Measurements from ENCODE around the gene OR51B6.

The OR51B6 gene

GRCh38 chr11:5367448-5368074 is 16.3 kb downstream of the OR51B6 start:
- no peaks in the 10 kb centered on the region for H3K27me3 ChIP-seq (ENCODE audit: control insufficient read depth, insufficient read depth, low read length)

GRCh38 chr11:5368502-5369043 is 17.3 kb downstream of the OR51B6 start:
- Histone ChIP-seq H3K36me3 (ENCODE audit: control insufficient read depth, insufficient read depth, low read length) (no peaks in the 10 kb centered on the region), H3K27me3 (ENCODE audit: control insufficient read depth, insufficient read depth, low read length) (no peaks in the 10 kb centered on the region), H3K9me3 (ENCODE audit: control insufficient read depth, insufficient read depth, low read length) (peaks cover 3% of the 10 kb centered on the region), H3K4me3 (ENCODE audit: low read depth, low read length) (no peak overlapping the region), H3K4me1 (ENCODE audit: control insufficient read depth, insufficient read depth, low read length) (no peaks in the 10 kb centered on the region), H3K9ac (ENCODE audit: low read depth, low read length) (no peak overlapping the region)

More at GRCh38 chr11:5367448-5368074, 16.3 kb downstream of the OR51B6 start:
- no peak overlapping the region for H3K4me3 ChIP-seq (ENCODE audit: low read depth, low read length)
- no peaks in the 10 kb centered on the region for H3K36me3 ChIP-seq (ENCODE audit: control insufficient read depth, insufficient read depth, low read length)
- no peaks in the 10 kb centered on the region for H3K4me1 ChIP-seq (ENCODE audit: control insufficient read depth, insufficient read depth, low read length)
- H3K9ac ChIP-seq (ENCODE audit: low read depth, low read length): no peak overlapping the region
- no peaks in the 10 kb centered on the region for H3K9me3 ChIP-seq (ENCODE audit: control insufficient read depth, insufficient read depth, low read length)

GRCh38 chr11:5369789-5370188 is 18.5 kb downstream of the OR51B6 start:
- Histone ChIP-seq H3K4me3 (ENCODE audit: low read depth, low read length) (no peak overlapping the region), H3K9ac (ENCODE audit: low read depth, low read length) (no peak overlapping the region), H3K36me3 (ENCODE audit: control insufficient read depth, insufficient read depth, low read length) (no peaks in the 10 kb centered on the region), H3K4me1 (ENCODE audit: control insufficient read depth, insufficient read depth, low read length) (no peaks in the 10 kb centered on the region), H3K9me3 (ENCODE audit: control insufficient read depth, insufficient read depth, low read length) (peaks cover 3% of the 10 kb centered on the region), H3K27me3 (ENCODE audit: control insufficient read depth, insufficient read depth, low read length) (no peaks in the 10 kb centered on the region)

- Histone ChIP-seq H3K9ac (ENCODE audit: low read depth, low read length) (no peak overlapping the region), H3K4me3 (ENCODE audit: low read depth, low read length) (no peak overlapping the region), H3K9me3 (ENCODE audit: control insufficient read depth, insufficient read depth, low read length) (no peaks in the 10 kb centered on the region), H3K4me1 (ENCODE audit: control insufficient read depth, insufficient read depth, low read length) (no peaks in the 10 kb centered on the region), H3K36me3 (ENCODE audit: control insufficient read depth, insufficient read depth, low read length) (no peaks in the 10 kb centered on the region), H3K27me3 (ENCODE audit: control insufficient read depth, insufficient read depth, low read length) (no peaks in the 10 kb centered on the region)
Observed at GRCh38 chr11:5380740-5381342, 29.5 kb downstream of the OR51B6 start.

GRCh38 chr11:5383576-5383975 is 32.3 kb downstream of the OR51B6 start, which contains the start of gene OR51M1:
TSS of gene OR51M1 (plus strand) at chr11:5383812. CDS start at chr11:5389399, 5,587 bp downstream.
- no peaks in the 10 kb centered on the region for H3K27me3 ChIP-seq (ENCODE audit: control insufficient read depth, insufficient read depth, low read length)
- H3K36me3 ChIP-seq (ENCODE audit: control insufficient read depth, insufficient read depth, low read length): no peaks in the 10 kb centered on the region
- no peak within 1 kb of the TSS for H3K9ac ChIP-seq (ENCODE audit: low read depth, low read length)
- peaks cover 5% of the 10 kb centered on the region for H3K4me1 ChIP-seq (ENCODE audit: control insufficient read depth, insufficient read depth, low read length)
- H3K4me3 ChIP-seq (ENCODE audit: low read depth, low read length): no peak within 1 kb of the TSS
- no peaks in the 10 kb centered on the region for H3K9me3 ChIP-seq (ENCODE audit: control insufficient read depth, insufficient read depth, low read length)

- Histone ChIP-seq H3K9ac (ENCODE audit: low read depth, low read length) (no peak overlapping the region), H3K36me3 (ENCODE audit: control insufficient read depth, insufficient read depth, low read length) (no peaks in the 10 kb centered on the region), H3K4me3 (ENCODE audit: low read depth, low read length) (no peak overlapping the region), H3K4me1 (ENCODE audit: control insufficient read depth, insufficient read depth, low read length) (peaks cover 5% of the 10 kb centered on the region), H3K9me3 (ENCODE audit: control insufficient read depth, insufficient read depth, low read length) (no peaks in the 10 kb centered on the region), H3K27me3 (ENCODE audit: control insufficient read depth, insufficient read depth, low read length) (no peaks in the 10 kb centered on the region)
Observed at GRCh38 chr11:5384335-5384734, 33.0 kb downstream of the OR51B6 start.

- Histone ChIP-seq H3K4me1 (ENCODE audit: control insufficient read depth, insufficient read depth, low read length) (peaks cover 5% of the 10 kb centered on the region), H3K9ac (ENCODE audit: low read depth, low read length) (no peak overlapping the region), H3K9me3 (ENCODE audit: control insufficient read depth, insufficient read depth, low read length) (no peaks in the 10 kb centered on the region), H3K4me3 (ENCODE audit: low read depth, low read length) (no peak overlapping the region), H3K27me3 (ENCODE audit: control insufficient read depth, insufficient read depth, low read length) (no peaks in the 10 kb centered on the region), H3K36me3 (ENCODE audit: control insufficient read depth, insufficient read depth, low read length) (no peaks in the 10 kb centered on the region)
Observed at GRCh38 chr11:5390210-5390609, 38.9 kb downstream of the OR51B6 start.

- no peak overlapping the region for H3K4me3 ChIP-seq (ENCODE audit: low read depth, low read length)
- no peaks in the 10 kb centered on the region for H3K27me3 ChIP-seq (ENCODE audit: control insufficient read depth, insufficient read depth, low read length)
- no peaks in the 10 kb centered on the region for H3K9me3 ChIP-seq (ENCODE audit: control insufficient read depth, insufficient read depth, low read length)
- H3K4me1 ChIP-seq (ENCODE audit: control insufficient read depth, insufficient read depth, low read length): no peaks in the 10 kb centered on the region
- H3K36me3 ChIP-seq (ENCODE audit: control insufficient read depth, insufficient read depth, low read length): no peaks in the 10 kb centered on the region
- no peak overlapping the region for H3K9ac ChIP-seq (ENCODE audit: low read depth, low read length)
Observed at GRCh38 chr11:5394091-5394490, 42.8 kb downstream of the OR51B6 start.

GRCh38 chr11:5398936-5399335 is 47.6 kb downstream of the OR51B6 start:
- Histone ChIP-seq H3K36me3 (ENCODE audit: control insufficient read depth, insufficient read depth, low read length) (no peaks in the 10 kb centered on the region), H3K4me3 (ENCODE audit: low read depth, low read length) (no peak overlapping the region), H3K4me1 (ENCODE audit: control insufficient read depth, insufficient read depth, low read length) (no peaks in the 10 kb centered on the region), H3K9ac (ENCODE audit: low read depth, low read length) (no peak overlapping the region), H3K27me3 (ENCODE audit: control insufficient read depth, insufficient read depth, low read length) (no peaks in the 10 kb centered on the region), H3K9me3 (ENCODE audit: control insufficient read depth, insufficient read depth, low read length) (no peaks in the 10 kb centered on the region)

Measured in iPS-15b (cell line).